NCI-H1048 (cell line): ENCODE results near the gene CAPZA1.
"Not testable (repeated sequence)": the region's sequence is repeated elsewhere in the genome, so short reads cannot be mapped to it uniquely, and the experiment has no call there.

ENCODE experiments used
- DNase-seq: peaks from one replicate; lab custom pipeline; 2025; lab: John Stamatoyannopoulos, UW

CAPZA1 gene

GRCh38 chr1:112619518-112620376 is at the start of gene CAPZA1:
Gene CAPZA1, plus strand, starts transcription at chr1:112619832. Its CDS starts 13 bp downstream, at chr1:112619845.
- DNase-seq = peak; percentile 86

GRCh38 chr1:112575154-112575804 is 44.4 kb upstream of the CAPZA1 start:
- no peak for DNase-seq

- DNase-seq = no peak
These were observed 43.4 kb upstream of the CAPZA1 start for GRCh38 chr1:112576240-112576639.

- no peak for DNase-seq
These were observed 39.7 kb upstream of the CAPZA1 start for GRCh38 chr1:112579801-112580510.

GRCh38 chr1:112581586-112582192 is 37.9 kb upstream of the CAPZA1 start:
- DNase-seq = no peak

GRCh38 chr1:112583366-112583765 is 36.3 kb upstream of the CAPZA1 start:
- no peak for DNase-seq

- no peak for DNase-seq
These were observed 29.9 kb upstream of the CAPZA1 start for GRCh38 chr1:112589766-112590165.

GRCh38 chr1:112594208-112594876 is 25.3 kb upstream of the CAPZA1 start:
- DNase-seq = no peak

- DNase-seq = no peak
These were observed 20.2 kb upstream of the CAPZA1 start for GRCh38 chr1:112599477-112599876.

GRCh38 chr1:112603012-112603411 is 16.6 kb upstream of the CAPZA1 start:
- no peak for DNase-seq

- no peak for DNase-seq
These were observed 16.1 kb upstream of the CAPZA1 start for GRCh38 chr1:112603541-112603940.

- DNase-seq = no peak
These were observed 13.9 kb upstream of the CAPZA1 start for GRCh38 chr1:112605633-112606327.

GRCh38 chr1:112614460-112615065 is 5.1 kb upstream of the CAPZA1 start:
- no peak for DNase-seq

- no peak for DNase-seq
These were observed 1.4 kb upstream of the CAPZA1 start for GRCh38 chr1:112618114-112618720.

- DNase-seq = peak; percentile 39
These were observed 713 bp upstream of the CAPZA1 start, which contains the start of gene ST7L for GRCh38 chr1:112618721-112619517. Gene ST7L, minus strand, starts transcription at chr1:112619141. Its CDS starts 28 bp downstream, at chr1:112619113.

- DNase-seq = no peak
These were observed 704 bp downstream of the CAPZA1 start for GRCh38 chr1:112620377-112620695.

GRCh38 chr1:112624493-112624892 is 4.9 kb downstream of the CAPZA1 start:
- DNase-seq = not testable (repeated sequence)

GRCh38 chr1:112625696-112626095 is 6.1 kb downstream of the CAPZA1 start:
- DNase-seq = no peak

- no peak for DNase-seq
These were observed 6.6 kb downstream of the CAPZA1 start for GRCh38 chr1:112626193-112626592.
